ENCODE measurements around the gene NOD1.

NOD1 gene

GRCh38 chr7:30466266-30466665 is 12.3 kb downstream of the NOD1 start:
- H3K27ac ChIP-seq = no peak overlapping the region
- no peak for DNase-seq (ENCODE audit: low spot score)
- CTCF ChIA-PET = interaction anchor here (1.0 kb wide), 1 partner anchor 12 kb away, joined by 4 read pairs; no protein-coding TSS in a partner anchor
- no peak for TF ChIP-seq CTCF (conservative IDR thresholded peaks at IDR 0.05; ENCODE audit: low read depth)
- POLR2A ChIA-PET (ENCODE audit: low non-redundant PET) = no interaction called here

- no peak for TF ChIP-seq CTCF (conservative IDR thresholded peaks at IDR 0.05; ENCODE audit: low read depth)
- ChIA-PET POLR2A (ENCODE audit: low non-redundant PET) (no interaction called here), CTCF (interaction anchor here (0.7 to 1.0 kb wide), 2 partner anchors 12 to 255 kb away, joined by 3 to 4 read pairs; no protein-coding TSS in a partner anchor)
- no peak for DNase-seq (ENCODE audit: low spot score)
- H3K27ac ChIP-seq = no peak overlapping the region
Observed at GRCh38 chr7:30465811-30466180, 12.8 kb downstream of the NOD1 start.

- POLR2A ChIA-PET (ENCODE audit: low non-redundant PET) = no interaction called here
- no peak for DNase-seq (ENCODE audit: low spot score)
- no peak for TF ChIP-seq CTCF (conservative IDR thresholded peaks at IDR 0.05; ENCODE audit: low read depth)
- CTCF ChIA-PET = interaction anchor here (0.7 kb wide), 2 partner anchors 26 to 254 kb away, joined by 3 read pairs; no protein-coding TSS in a partner anchor
- no peak overlapping the region for H3K27ac ChIP-seq
Observed at GRCh38 chr7:30465046-30465810, 13.4 kb downstream of the NOD1 start.

- ChIA-PET CTCF (interaction anchor here (0.6 to 0.7 kb wide), 2 partner anchors 8 to 600 kb away, joined by 3 read pairs; no protein-coding TSS in a partner anchor), POLR2A (ENCODE audit: low non-redundant PET) (no interaction called here)
- no peak for TF ChIP-seq CTCF (conservative IDR thresholded peaks at IDR 0.05; ENCODE audit: low read depth)
- DNase-seq (ENCODE audit: low spot score) = no peak
- H3K27ac ChIP-seq = 0 out of 2 replicates have a peak overlapping the region, but pooled peaks have one; percentile 25
Observed at GRCh38 chr7:30464231-30464671, 14.3 kb downstream of the NOD1 start.

- no peak for DNase-seq (ENCODE audit: low spot score)
- ChIA-PET POLR2A (ENCODE audit: low non-redundant PET) (no interaction called here), CTCF (interaction anchor here (0.6 to 0.7 kb wide), 2 partner anchors 9 to 599 kb away, joined by 3 read pairs; no protein-coding TSS in a partner anchor)
- no peak for TF ChIP-seq CTCF (conservative IDR thresholded peaks at IDR 0.05; ENCODE audit: low read depth)
- 0 out of 2 replicates have a peak overlapping the region, but pooled peaks have one; percentile 25 for H3K27ac ChIP-seq
Observed at GRCh38 chr7:30463405-30464145, 15.0 kb downstream of the NOD1 start.

GRCh38 chr7:30462179-30462578 is 16.4 kb downstream of the NOD1 start:
- ChIA-PET CTCF (no interaction called here), POLR2A (ENCODE audit: low non-redundant PET) (interaction anchor here (0.7 kb wide), 1 partner anchor 403 kb away, joined by 3 read pairs; no protein-coding TSS in a partner anchor)
- H3K27ac ChIP-seq = no peak overlapping the region

More at GRCh38 chr7:30462179-30462578, 16.4 kb downstream of the NOD1 start:
- no peak for TF ChIP-seq CTCF (conservative IDR thresholded peaks at IDR 0.05; ENCODE audit: low read depth)
- no peak for DNase-seq (ENCODE audit: low spot score)
